MCF 10A (cell line): ENCODE measurements around the gene PNPLA3. TPM values are rescaled to one million over a fixed set of nuclear protein-coding genes. Genes with fewer than 3 reads are reported as not detected.
A peak's percentile ranks its signal among the peaks of the same experiment; 100 is the strongest.

Experiments used
- BruUV-seq: library from RNA; stranded (reverse); fragments of 400-500 nt; replicated peaks from 2 replicates; lab custom pipeline; 2021; lab: Mats Ljungman, UMichigan
- CTCF ChIA-PET: fragments of 300-600 bp; sonication (Branson Sonifier 250); formaldehyde crosslinking; extraction: SDS; loops from one replicate; lab custom pipeline; 2021; ENCODE audit warnings: antibody characterized with exemption, inconsistent platforms; lab: Yijun Ruan, JAX
- POLR2A ChIA-PET: fragments of 300-600, 350-650 bp; sonication (Branson Sonifier 250); formaldehyde crosslinking; extraction: SDS; loops from one replicate; lab custom pipeline; 2020; ENCODE audit warnings: antibody characterized with exemption, inconsistent platforms; lab: Yijun Ruan, JAX
- DNase-seq: peaks from one replicate; pipeline ENCODE4 v3.0.0-alpha.2; 2018; ENCODE audit not compliant: unreplicated experiment
- H3K27ac Mint-ChIP-seq: one replicate; pipeline ENCODE4 v1.8.0; 2022; ENCODE audit warnings: mild to moderate bottlenecking, low read depth, mixed read lengths; ENCODE audit not compliant: unreplicated experiment
- H3K27me3 Mint-ChIP-seq: one replicate; pipeline ENCODE4 v1.8.0; 2022; ENCODE audit warnings: mixed read lengths; ENCODE audit not compliant: insufficient read depth, unreplicated experiment
- H3K36me3 Mint-ChIP-seq: one replicate; pipeline ENCODE4 v1.8.0; 2022; ENCODE audit warnings: mild to moderate bottlenecking, moderate library complexity, mixed read lengths; ENCODE audit not compliant: insufficient read depth, unreplicated experiment
- H3K4me1 Mint-ChIP-seq: one replicate; pipeline ENCODE4 v1.8.0; 2022; ENCODE audit warnings: mixed read lengths; ENCODE audit not compliant: insufficient read depth, unreplicated experiment
- H3K4me3 Mint-ChIP-seq: one replicate; pipeline ENCODE4 v1.8.0; 2022; ENCODE audit warnings: mild to moderate bottlenecking, moderate library complexity, mixed read lengths; ENCODE audit not compliant: unreplicated experiment
- H3K9me3 Mint-ChIP-seq: one replicate; pipeline ENCODE4 v1.8.0; 2022; ENCODE audit warnings: mixed read lengths; ENCODE audit not compliant: unreplicated experiment
- intact Hi-C: fragments of 100-400 bp; cut with micrococcal nuclease; formaldehyde crosslinking; loops from 2 replicates; pipeline ENCODE4 v1.14.1; 2022
- total RNA-seq: library from RNA; stranded (reverse); gene quantifications from 2 replicates; pipeline ENCODE4 v1.2.3, GENCODE V29; 2022
- TF ChIP-seq, protein P1 (sequence below): fragments of 200-600 bp; IDR thresholded peaks from one replicate; pipeline ENCODE4 v1.8.0; 2022; ENCODE audit warnings: antibody characterized with exemption, mild to moderate bottlenecking; ENCODE audit not compliant: unreplicated experiment

Gene PNPLA3
- total RNA-seq, 1 experiment from 2014 or later: 4.2 TPM

GRCh38 chr22:43951966-43952365, 28.4 kb downstream of the PNPLA3 start:
- no TSS peak for BruUV-seq
- H3K27ac Mint-ChIP-seq: no peak overlapping the region
- ChIA-PET POLR2A (interaction anchor here (0.6 to 1.3 kb wide), 3 partner anchors 13 to 28 kb away, joined by 3 to 4 read pairs (median 4); partner anchors contain the start of gene PNPLA3), CTCF (interaction anchor here (1.3 to 1.5 kb wide), 2 partner anchors 19 to 133 kb away, joined by 3 to 5 read pairs; no protein-coding TSS in a partner anchor)
- no peaks in the 10 kb centered on the region for H3K9me3 Mint-ChIP-seq
- H3K27me3 Mint-ChIP-seq: no peaks in the 10 kb centered on the region
- TF ChIP-seq, protein P1, sequence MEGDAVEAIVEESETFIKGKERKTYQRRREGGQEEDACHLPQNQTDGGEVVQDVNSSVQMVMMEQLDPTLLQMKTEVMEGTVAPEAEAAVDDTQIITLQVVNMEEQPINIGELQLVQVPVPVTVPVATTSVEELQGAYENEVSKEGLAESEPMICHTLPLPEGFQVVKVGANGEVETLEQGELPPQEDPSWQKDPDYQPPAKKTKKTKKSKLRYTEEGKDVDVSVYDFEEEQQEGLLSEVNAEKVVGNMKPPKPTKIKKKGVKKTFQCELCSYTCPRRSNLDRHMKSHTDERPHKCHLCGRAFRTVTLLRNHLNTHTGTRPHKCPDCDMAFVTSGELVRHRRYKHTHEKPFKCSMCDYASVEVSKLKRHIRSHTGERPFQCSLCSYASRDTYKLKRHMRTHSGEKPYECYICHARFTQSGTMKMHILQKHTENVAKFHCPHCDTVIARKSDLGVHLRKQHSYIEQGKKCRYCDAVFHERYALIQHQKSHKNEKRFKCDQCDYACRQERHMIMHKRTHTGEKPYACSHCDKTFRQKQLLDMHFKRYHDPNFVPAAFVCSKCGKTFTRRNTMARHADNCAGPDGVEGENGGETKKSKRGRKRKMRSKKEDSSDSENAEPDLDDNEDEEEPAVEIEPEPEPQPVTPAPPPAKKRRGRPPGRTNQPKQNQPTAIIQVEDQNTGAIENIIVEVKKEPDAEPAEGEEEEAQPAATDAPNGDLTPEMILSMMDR: no peak
- peaks cover 26% of the 10 kb centered on the region for H3K36me3 Mint-ChIP-seq
- intact Hi-C loops: no loop called here
- no peak overlapping the region for H3K4me3 Mint-ChIP-seq
- no peak for DNase-seq
- peaks cover 22% of the 10 kb centered on the region for H3K4me1 Mint-ChIP-seq

GRCh38 chr22:43953988-43954785, 30.6 kb downstream of the PNPLA3 start:
- no peak for DNase-seq
- no peaks in the 10 kb centered on the region for H3K9me3 Mint-ChIP-seq
- peak overlapping the region; percentile 90 for H3K4me3 Mint-ChIP-seq
- ChIA-PET CTCF (interaction anchor here (0.6 to 1.8 kb wide), 6 partner anchors 9 to 372 kb away, joined by 3 to 13 read pairs (median 4); no protein-coding TSS in a partner anchor), POLR2A (interaction anchor here (0.6 to 2.0 kb wide), 16 partner anchors 9 to 165 kb away, joined by 3 to 30 read pairs (median 5); partner anchors contain the start of genes EFCAB6 and PNPLA3)
- H3K27me3 Mint-ChIP-seq: no peaks in the 10 kb centered on the region
- BruUV-seq: no TSS peak
- peak overlapping the region; percentile 92 for H3K27ac Mint-ChIP-seq
- TF ChIP-seq, protein P1: no peak
- peaks cover 13% of the 10 kb centered on the region for H3K36me3 Mint-ChIP-seq
- H3K4me1 Mint-ChIP-seq: peaks cover 24% of the 10 kb centered on the region
- intact Hi-C loops: no loop called here

GRCh38 chr22:43955040-43955882, 31.7 kb downstream of the PNPLA3 start, which contains the start of gene SAMM50:
Gene SAMM50 (plus strand): TSS chr22:43955442. CDS start chr22:43955578, 136 bp downstream.
- peak within 1 kb of the TSS; percentile 92 for H3K27ac Mint-ChIP-seq
- TF ChIP-seq, protein P1: no peak
- no peaks in the 10 kb centered on the region for H3K27me3 Mint-ChIP-seq
- ChIA-PET CTCF (interaction anchor here (0.6 to 1.8 kb wide), 6 partner anchors 10 to 371 kb away, joined by 3 to 13 read pairs (median 4); no protein-coding TSS in a partner anchor), POLR2A (interaction anchor here (0.5 to 2.0 kb wide), 21 partner anchors 10 to 761 kb away, joined by 3 to 30 read pairs (median 4); partner anchors contain the start of genes EFCAB6 and PNPLA3)
- intact Hi-C loops: no loop called here
- no peaks in the 10 kb centered on the region for H3K9me3 Mint-ChIP-seq
- H3K4me1 Mint-ChIP-seq: peaks cover 24% of the 10 kb centered on the region
- BruUV-seq: no TSS peak
- peaks cover 7% of the 10 kb centered on the region for H3K36me3 Mint-ChIP-seq
- peak within 1 kb of the TSS; percentile 90 for H3K4me3 Mint-ChIP-seq
- DNase-seq: peak; percentile 93
